ENCODE measurements around the gene DLG1. TPM values are rescaled to one million over a fixed set of nuclear protein-coding genes. Genes with fewer than 3 reads are reported as not detected.
A peak's percentile ranks its signal among the peaks of the same experiment; 100 is the strongest.

The DLG1 gene
- total RNA-seq, 6 donors from 2014 or later = 49.3 to 102 (median 63.2) TPM

DNA sequence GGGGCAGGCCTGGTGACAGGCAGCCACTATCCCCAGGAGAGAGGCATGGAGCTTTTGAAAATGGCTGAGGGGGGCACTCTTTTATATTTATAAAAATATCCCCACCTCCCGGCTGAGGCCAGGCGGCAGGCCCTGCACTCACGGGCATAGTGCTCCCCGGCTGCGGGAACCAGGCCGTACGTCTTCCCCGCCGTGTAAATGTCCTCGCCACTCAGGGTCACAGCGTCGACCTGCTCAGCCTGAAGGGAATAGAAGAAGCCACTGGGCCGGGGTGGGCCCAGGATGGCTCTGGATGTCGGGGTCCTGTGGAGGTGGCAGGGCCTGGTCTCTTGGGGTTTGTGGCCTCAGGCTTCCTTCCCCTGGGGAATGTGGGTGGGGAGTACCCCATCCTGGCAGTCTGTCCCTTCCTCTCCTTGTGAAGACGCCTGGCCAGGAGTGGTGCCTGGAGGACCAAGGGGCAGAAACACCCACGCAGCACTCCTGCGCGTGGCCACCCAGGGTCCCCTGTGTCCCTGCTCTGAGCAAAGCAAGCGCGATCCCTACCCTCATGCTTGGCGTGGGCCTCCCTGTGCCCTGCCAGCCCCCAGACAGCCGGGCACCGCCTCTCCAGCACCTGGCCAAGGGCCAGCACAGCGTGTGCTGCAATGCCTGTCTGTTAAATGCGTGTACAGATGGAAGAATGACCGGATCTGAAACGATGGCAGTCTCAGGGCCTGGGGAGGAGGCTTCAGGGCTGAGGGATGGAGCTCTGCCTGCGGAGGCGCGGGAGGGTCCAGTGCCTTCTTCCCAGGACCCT is 287.7 kb downstream of the DLG1 start:
- Histone ChIP-seq H3K4me3 (no peak overlapping the region), H3K27me3 (no peaks in the 10 kb centered on the region), H3K27ac (no peak overlapping the region), H3K9me3 (no peaks in the 10 kb centered on the region), H3K4me1 (no peaks in the 10 kb centered on the region), H3K36me3 (no peaks in the 10 kb centered on the region)
- ATAC-seq (ENCODE audit: low FRiP score in 2 of 2) = peak in 1 of 2 donors; percentile 2
- peak in 1 of 2 donors; percentile 56 for DNase-seq
- 83 to 86% methylated on average over 19 to 29 of the region's 30 CpGs for WGBS, 2 donors
- TF ChIP-seq CTCF (IDR thresholded peaks at IDR 0.05) = no peak
- no peak for TF ChIP-seq POLR2A (IDR thresholded peaks at IDR 0.05)
- no peak for TF ChIP-seq EP300 (IDR thresholded peaks at IDR 0.05)
- no peak for TF ChIP-seq POLR2AphosphoS5 (IDR thresholded peaks at IDR 0.05)

DNA sequence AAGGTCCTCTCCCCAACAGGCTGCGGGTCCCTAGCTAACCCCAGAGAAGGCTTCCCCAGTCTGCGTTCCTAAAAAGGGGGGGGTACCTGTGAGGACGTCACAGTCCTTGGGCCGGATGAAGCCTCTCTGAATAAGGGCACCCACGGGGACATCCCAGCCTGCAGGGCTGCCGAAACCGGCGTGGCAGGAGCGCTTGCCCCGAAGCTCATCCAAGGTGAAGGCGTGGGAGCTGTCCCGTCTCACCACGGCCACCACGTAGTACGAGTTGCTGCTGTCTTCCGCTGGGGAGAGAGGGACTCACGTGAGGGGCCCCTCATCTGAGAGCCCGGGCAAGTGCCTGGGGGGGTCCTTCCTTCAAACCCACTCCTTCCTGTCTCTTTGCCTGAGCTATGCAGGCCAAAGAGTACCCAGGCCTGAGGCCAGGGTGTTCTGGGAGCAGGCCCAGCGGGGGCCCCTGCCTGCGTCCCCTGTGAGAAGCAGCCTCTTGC is 288.8 kb downstream of the DLG1 start:
- Histone ChIP-seq H3K27ac (no peak overlapping the region), H3K27me3 (no peaks in the 10 kb centered on the region), H3K9me3 (no peaks in the 10 kb centered on the region), H3K4me1 (no peaks in the 10 kb centered on the region), H3K36me3 (no peaks in the 10 kb centered on the region), H3K4me3 (no peak overlapping the region)
- peak in 1 of 2 donors; percentile 60 for DNase-seq
- no peak for ATAC-seq (ENCODE audit: low FRiP score in 2 of 2)
- WGBS, 2 donors = 84 to 88% methylated on average over 10 to 20 of the region's 20 CpGs
- TF ChIP-seq EP300 (IDR thresholded peaks at IDR 0.05) (no peak), POLR2A (IDR thresholded peaks at IDR 0.05) (no peak), POLR2AphosphoS5 (IDR thresholded peaks at IDR 0.05) (no peak), CTCF (IDR thresholded peaks at IDR 0.05) (no peak)

DNA sequence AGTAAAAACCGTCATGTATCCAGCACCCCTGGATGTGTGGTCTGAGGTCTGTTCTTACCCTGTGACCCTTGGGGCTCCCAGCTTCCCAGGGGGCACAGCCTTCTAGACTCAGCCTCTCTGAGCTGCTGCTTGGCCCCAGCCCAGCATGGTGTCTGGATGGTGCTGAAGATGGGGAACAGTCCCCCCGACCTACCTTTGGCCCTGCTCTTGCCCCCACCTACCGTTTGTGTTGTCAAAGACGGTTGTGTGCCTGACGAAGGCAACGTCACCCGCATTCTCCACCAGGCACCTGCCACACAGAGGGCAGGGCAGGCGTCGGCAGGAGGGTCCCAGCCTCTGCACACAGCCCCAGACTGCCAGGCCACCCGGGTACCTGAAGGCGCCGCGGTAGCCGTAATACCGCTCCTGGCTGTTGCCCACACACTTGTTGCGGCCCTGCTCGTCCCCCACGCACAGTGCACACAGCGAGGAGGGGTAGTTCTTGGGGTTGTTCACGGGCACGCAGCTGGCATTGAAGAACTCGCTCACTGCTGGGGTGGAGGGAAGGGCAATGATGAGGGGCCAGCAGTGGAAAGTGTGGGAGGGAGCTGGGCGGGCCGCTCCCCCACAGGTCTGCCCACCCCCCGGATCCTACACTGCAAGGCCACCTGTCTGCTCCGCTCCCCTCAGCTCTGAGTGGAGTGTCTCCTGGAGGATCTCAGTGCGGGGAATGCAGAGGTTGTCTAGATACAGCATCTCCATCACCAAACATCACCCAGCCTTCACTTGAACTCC is 289.8 kb downstream of the DLG1 start:
- no peaks in the 10 kb centered on the region for H3K36me3 ChIP-seq
- DNase-seq (peak in 1 of 2 donors; percentile 75), ATAC-seq (ENCODE audit: low FRiP score in 2 of 2) (no peak)
- no peak overlapping the region for H3K27ac ChIP-seq
- TF ChIP-seq POLR2AphosphoS5 (IDR thresholded peaks at IDR 0.05) = no peak
- no peak for TF ChIP-seq CTCF (IDR thresholded peaks at IDR 0.05)
- TF ChIP-seq EP300 (IDR thresholded peaks at IDR 0.05) = no peak
- no peak for TF ChIP-seq POLR2A (IDR thresholded peaks at IDR 0.05)
- peaks cover 3 to 9% (median 5%) of the 10 kb centered on the region in 4 donors for H3K4me1 ChIP-seq
- WGBS, 2 donors = 84 to 97% methylated on average over 21 to 27 of the region's 27 CpGs
- no peaks in the 10 kb centered on the region for H3K9me3 ChIP-seq
- no peak overlapping the region for H3K4me3 ChIP-seq
- no peaks in the 10 kb centered on the region for H3K27me3 ChIP-seq

- no peaks in the 10 kb centered on the region for H3K27me3 ChIP-seq
- ATAC-seq (ENCODE audit: low FRiP score in 2 of 2) (no peak), DNase-seq (no peak)
- peaks cover 5 to 14% (median 8%) of the 10 kb centered on the region in 4 donors for H3K4me1 ChIP-seq
- TF ChIP-seq POLR2A (IDR thresholded peaks at IDR 0.05) (no peak), POLR2AphosphoS5 (IDR thresholded peaks at IDR 0.05) (no peak), EP300 (IDR thresholded peaks at IDR 0.05) (no peak), CTCF (IDR thresholded peaks at IDR 0.05) (no peak)
- H3K27ac ChIP-seq = no peak overlapping the region
- no peaks in the 10 kb centered on the region for H3K36me3 ChIP-seq
- WGBS, 2 donors = 88 to 89% methylated on average over 8 of the region's 8 CpGs
- no peaks in the 10 kb centered on the region for H3K9me3 ChIP-seq
- H3K4me3 ChIP-seq = no peak overlapping the region
Measured at GRCh38 chr3:197007953-197008352, 290.5 kb downstream of the DLG1 start.
